ENCODE results near the gene EPM2A. TPM values are rescaled to one million over a fixed set of nuclear protein-coding genes. Genes with fewer than 3 reads are reported as not detected.

EPM2A gene
- total and polyA plus RNA-seq, 10 of the 15 experiments (the other 5 are each of a cell fraction or from before 2014, with no cell fraction given): 3.4 to 13.0 (median 7.9) TPM

DNA sequence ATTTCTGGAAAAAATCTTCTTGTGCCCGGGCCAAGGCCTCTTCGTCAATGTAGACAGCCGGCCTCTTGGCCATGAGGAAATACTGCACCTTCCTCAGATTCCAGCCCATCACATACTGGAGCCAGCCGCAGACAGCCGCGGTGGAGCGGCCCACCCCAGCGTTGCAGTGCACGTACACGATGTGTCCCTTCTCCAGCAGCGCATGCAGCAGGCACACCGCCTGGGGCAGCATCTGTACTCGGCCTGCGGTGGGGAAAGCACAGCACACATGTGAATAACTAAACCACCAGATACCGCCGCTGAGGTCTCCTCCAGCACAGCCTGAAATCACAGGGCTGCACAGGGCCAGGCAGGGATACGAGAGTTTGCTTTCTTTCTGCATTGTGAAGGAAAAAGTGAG lies 107.9 kb downstream of the EPM2A start:
- no peak overlapping the region for H3K9ac ChIP-seq (ENCODE audit: control insufficient read depth, insufficient read depth, low read length)
- peaks cover 2% of the 10 kb centered on the region; the same call in 1 of the 3 replicates for H3K9me3 ChIP-seq (replicated peaks; ENCODE audit: control insufficient read depth, insufficient read depth, low read length)
- TF ChIP-seq BACH1 (IDR thresholded peaks at IDR 0.05; ENCODE audit: borderline replicate concordance) (no peak), MYB (IDR thresholded peaks at IDR 0.05; ENCODE audit: borderline replicate concordance, low read depth, low read length) (no peak), NR2C2 (IDR thresholded peaks at IDR 0.05; ENCODE audit: borderline replicate concordance, control insufficient read depth, insufficient read length, low read depth) (no peak), GABPA (IDR thresholded peaks at IDR 0.05; ENCODE audit: low read depth) (no peak)
- H3K27me3 ChIP-seq (replicated peaks in 1 of 2; ENCODE audit: control insufficient read depth in 2 of 2, insufficient read depth in 2 of 2, low read length in 1 of 2): no peaks in the 10 kb centered on the region
- intact Hi-C loops (cut with micrococcal nuclease; ENCODE audit: unreplicated experiment): no loop called here
- ATAC-seq: no peak
- BruUV-seq (replicated peaks): no TSS peak
- no peaks in the 10 kb centered on the region for H3K4me1 ChIP-seq (ENCODE audit: control insufficient read depth, insufficient read depth, low read length)
- H4K20me1 ChIP-seq (ENCODE audit: control insufficient read depth, insufficient read depth): no peaks in the 10 kb centered on the region
- H3K36me3 ChIP-seq (ENCODE audit: control insufficient read depth in 2 of 2, insufficient read depth in 2 of 2, low read length in 1 of 2): no peaks in the 10 kb centered on the region
- no peaks in the 10 kb centered on the region for H3K79me2 ChIP-seq (ENCODE audit: control insufficient read depth, insufficient read depth, low read length)
- RAD21 ChIA-PET (ENCODE audit: unreplicated experiment): no interaction called here
- CTCF ChIA-PET: interaction anchor here (1.3 kb wide), 1 partner anchor 16 kb away, joined by 5 read pairs; no protein-coding TSS in a partner anchor
- POLR2A ChIA-PET: no interaction called here
- in situ Hi-C loops (cut with MboI): no loop called here
- H2AFZ ChIP-seq (ENCODE audit: control insufficient read depth, low read depth, low read length): no peak overlapping the region
- H3K4me2 ChIP-seq (ENCODE audit: control insufficient read depth, insufficient read depth): no peak overlapping the region
- 99% methylated on average over 16 of the region's 17 CpGs for WGBS (ENCODE audit: insufficient coverage, insufficient replicate concordance, low lambda C conversion rate, missing lambda C conversion rate)
- FAIRE-seq: no peak
- no peak for DNase-seq (ENCODE audit: low read depth, low spot score)
- H3K27ac ChIP-seq (ENCODE audit: control insufficient read depth, insufficient read depth): no peak overlapping the region
- no peak overlapping the region for H3K4me3 ChIP-seq
- SMC1A ChIA-PET (ENCODE audit: uncharacterized antibody, unreplicated experiment): no interaction called here

DNA sequence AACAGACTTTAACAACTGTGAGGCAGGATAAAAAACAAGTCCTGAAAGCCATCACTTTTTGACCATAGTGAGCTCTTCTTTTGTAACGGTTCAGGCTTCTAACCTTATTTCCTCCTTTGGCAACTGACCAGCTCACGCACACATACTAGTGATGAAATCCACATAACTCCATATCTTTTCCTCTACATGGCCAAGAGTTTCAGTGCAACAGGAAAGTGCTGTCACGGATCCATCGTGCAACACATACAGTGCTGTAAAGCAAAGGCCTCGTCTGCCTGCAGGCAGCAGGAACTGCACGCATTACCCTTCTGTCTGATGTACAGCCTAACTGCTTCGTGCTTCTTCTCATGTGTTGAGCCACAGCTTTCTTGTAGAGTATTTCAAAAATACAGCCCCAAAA lies 108.5 kb downstream of the EPM2A start:
- no peaks in the 10 kb centered on the region; the same call in 1 of the 2 replicates for H3K4me1 ChIP-seq (ENCODE audit: control insufficient read depth, insufficient read depth, low read length)
- 88% methylated on average over 7 of the region's 7 CpGs for WGBS (ENCODE audit: insufficient coverage, insufficient replicate concordance, low lambda C conversion rate, missing lambda C conversion rate)
- intact Hi-C loops (cut with micrococcal nuclease; ENCODE audit: unreplicated experiment): no loop called here
- no peak overlapping the region for H3K27ac ChIP-seq (ENCODE audit: control insufficient read depth, insufficient read depth)
- ChIA-PET CTCF (interaction anchor here (1.3 to 2.4 kb wide), 2 partner anchors 8 to 16 kb away, joined by 5 to 24 read pairs; no protein-coding TSS in a partner anchor), RAD21 (ENCODE audit: unreplicated experiment) (no interaction called here), SMC1A (ENCODE audit: uncharacterized antibody, unreplicated experiment) (interaction anchor here (1.1 kb wide), 1 partner anchor 239 kb away, joined by 3 read pairs; no protein-coding TSS in a partner anchor), POLR2A (no interaction called here)
- FAIRE-seq (no peak), DNase-seq (ENCODE audit: low read depth, low spot score) (no peak), ATAC-seq (no peak)
- H3K79me2 ChIP-seq (ENCODE audit: control insufficient read depth, insufficient read depth, low read length): no peaks in the 10 kb centered on the region
- H3K9me3 ChIP-seq (replicated peaks; ENCODE audit: control insufficient read depth, insufficient read depth, low read length): peaks cover 4% of the 10 kb centered on the region; the same call in 1 of the 3 replicates
- no peaks in the 10 kb centered on the region for H4K20me1 ChIP-seq (ENCODE audit: control insufficient read depth, insufficient read depth)
- no peak overlapping the region for H3K4me2 ChIP-seq (ENCODE audit: control insufficient read depth, insufficient read depth)
- H3K9ac ChIP-seq (ENCODE audit: control insufficient read depth, insufficient read depth, low read length): no peak overlapping the region
- BruUV-seq (replicated peaks): no TSS peak
- H3K36me3 ChIP-seq (ENCODE audit: control insufficient read depth in 2 of 2, insufficient read depth in 2 of 2, low read length in 1 of 2): no peaks in the 10 kb centered on the region
- no peaks in the 10 kb centered on the region for H3K27me3 ChIP-seq (replicated peaks in 1 of 2; ENCODE audit: control insufficient read depth in 2 of 2, insufficient read depth in 2 of 2, low read length in 1 of 2)
- no peak overlapping the region for H2AFZ ChIP-seq (ENCODE audit: control insufficient read depth, low read depth, low read length)
- no peak overlapping the region for H3K4me3 ChIP-seq
- in situ Hi-C loops (cut with MboI): no loop called here
- TF ChIP-seq, protein P1, sequence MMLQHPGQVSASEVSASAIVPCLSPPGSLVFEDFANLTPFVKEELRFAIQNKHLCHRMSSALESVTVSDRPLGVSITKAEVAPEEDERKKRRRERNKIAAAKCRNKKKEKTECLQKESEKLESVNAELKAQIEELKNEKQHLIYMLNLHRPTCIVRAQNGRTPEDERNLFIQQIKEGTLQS (IDR thresholded peaks at IDR 0.05; ENCODE audit: borderline replicate concordance, extremely low read depth, low read depth, low read length): no peak
- TF ChIP-seq RCOR1 (conservative IDR thresholded peaks at IDR 0.05; ENCODE audit: low read depth, low read length) (no peak), POU2F2 (IDR thresholded peaks at IDR 0.05; ENCODE audit: borderline replicate concordance, low read depth, low read length) (no peak), STAT1 (conservative IDR thresholded peaks at IDR 0.05) (no peak), FOS (IDR thresholded peaks at IDR 0.05; ENCODE audit: borderline replicate concordance, extremely low read depth, insufficient read length) (no peak), JUNB (IDR thresholded peaks at IDR 0.05) (no peak), MTA2 (IDR thresholded peaks at IDR 0.05; ENCODE audit: low read depth) (no peak), NFYA (IDR thresholded peaks at IDR 0.05; ENCODE audit: borderline replicate concordance, low read depth, low read length) (no peak)
- TF ChIP-seq, protein P2, sequence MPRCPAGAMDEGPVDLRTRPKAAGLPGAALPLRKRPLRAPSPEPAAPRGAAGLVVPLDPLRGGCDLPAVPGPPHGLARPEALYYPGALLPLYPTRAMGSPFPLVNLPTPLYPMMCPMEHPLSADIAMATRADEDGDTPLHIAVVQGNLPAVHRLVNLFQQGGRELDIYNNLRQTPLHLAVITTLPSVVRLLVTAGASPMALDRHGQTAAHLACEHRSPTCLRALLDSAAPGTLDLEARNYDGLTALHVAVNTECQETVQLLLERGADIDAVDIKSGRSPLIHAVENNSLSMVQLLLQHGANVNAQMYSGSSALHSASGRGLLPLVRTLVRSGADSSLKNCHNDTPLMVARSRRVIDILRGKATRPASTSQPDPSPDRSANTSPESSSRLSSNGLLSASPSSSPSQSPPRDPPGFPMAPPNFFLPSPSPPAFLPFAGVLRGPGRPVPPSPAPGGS (IDR thresholded peaks at IDR 0.05; ENCODE audit: borderline replicate concordance, insufficient read depth, low read depth, low read length, poor library complexity, severe bottlenecking): no peak
- TF ChIP-seq, protein P3, sequence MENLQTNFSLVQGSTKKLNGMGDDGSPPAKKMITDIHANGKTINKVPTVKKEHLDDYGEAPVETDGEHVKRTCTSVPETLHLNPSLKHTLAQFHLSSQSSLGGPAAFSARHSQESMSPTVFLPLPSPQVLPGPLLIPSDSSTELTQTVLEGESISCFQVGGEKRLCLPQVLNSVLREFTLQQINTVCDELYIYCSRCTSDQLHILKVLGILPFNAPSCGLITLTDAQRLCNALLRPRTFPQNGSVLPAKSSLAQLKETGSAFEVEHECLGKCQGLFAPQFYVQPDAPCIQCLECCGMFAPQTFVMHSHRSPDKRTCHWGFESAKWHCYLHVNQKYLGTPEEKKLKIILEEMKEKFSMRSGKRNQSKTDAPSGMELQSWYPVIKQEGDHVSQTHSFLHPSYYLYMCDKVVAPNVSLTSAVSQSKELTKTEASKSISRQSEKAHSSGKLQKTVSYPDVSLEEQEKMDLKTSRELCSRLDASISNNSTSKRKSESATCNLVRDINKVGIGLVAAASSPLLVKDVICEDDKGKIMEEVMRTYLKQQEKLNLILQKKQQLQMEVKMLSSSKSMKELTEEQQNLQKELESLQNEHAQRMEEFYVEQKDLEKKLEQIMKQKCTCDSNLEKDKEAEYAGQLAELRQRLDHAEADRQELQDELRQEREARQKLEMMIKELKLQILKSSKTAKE (IDR thresholded peaks at IDR 0.05; ENCODE audit: low read depth, poor library complexity, severe bottlenecking): no peak
